NCI-H69 (cell line): ENCODE measurements around the gene GABRP.
"Not testable (repeated sequence)": the region's sequence is repeated elsewhere in the genome, so short reads cannot be mapped to it uniquely, and the experiment has no call there.

Source experiments
- DNase-seq: peaks from one replicate; lab custom pipeline; 2025; lab: John Stamatoyannopoulos, UW

Gene GABRP

DNA sequence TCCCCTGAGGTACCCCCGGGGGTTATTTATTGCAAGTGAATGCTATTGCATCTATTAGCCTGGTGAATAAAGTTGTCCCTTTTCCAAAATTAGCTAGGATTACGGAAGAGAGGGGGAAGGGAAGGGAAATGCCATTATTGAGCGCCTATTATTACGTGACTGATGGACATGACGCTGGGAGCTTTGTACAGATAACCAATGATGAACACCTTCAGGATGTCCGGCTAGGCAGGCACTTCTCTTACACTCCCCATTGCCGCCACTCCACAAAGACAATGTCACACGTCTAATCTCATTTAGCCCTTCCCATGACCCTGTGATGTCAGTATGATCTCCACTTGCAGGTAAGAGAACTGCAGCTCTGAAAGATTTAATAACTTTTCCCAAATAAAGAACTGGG is 9.4 kb downstream of the GABRP start:
- no peak for DNase-seq

DNA sequence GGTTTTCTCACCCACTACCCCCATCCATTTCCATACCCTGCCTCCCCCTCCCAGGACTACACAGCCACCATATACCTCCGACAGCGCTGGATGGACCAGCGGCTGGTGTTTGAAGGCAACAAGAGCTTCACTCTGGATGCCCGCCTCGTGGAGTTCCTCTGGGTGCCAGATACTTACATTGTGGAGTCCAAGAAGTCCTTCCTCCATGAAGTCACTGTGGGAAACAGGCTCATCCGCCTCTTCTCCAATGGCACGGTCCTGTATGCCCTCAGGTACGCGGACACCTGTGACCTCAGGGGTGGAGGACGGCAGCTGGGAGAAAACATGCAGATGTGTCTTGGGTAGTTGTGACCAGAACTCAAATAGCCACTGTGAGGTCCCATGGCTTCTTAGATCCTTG is 11.6 kb downstream of the GABRP start:
- DNase-seq = no peak

GRCh38 chr5:170805666-170806065 is 22.1 kb downstream of the GABRP start:
- DNase-seq = no peak

DNA sequence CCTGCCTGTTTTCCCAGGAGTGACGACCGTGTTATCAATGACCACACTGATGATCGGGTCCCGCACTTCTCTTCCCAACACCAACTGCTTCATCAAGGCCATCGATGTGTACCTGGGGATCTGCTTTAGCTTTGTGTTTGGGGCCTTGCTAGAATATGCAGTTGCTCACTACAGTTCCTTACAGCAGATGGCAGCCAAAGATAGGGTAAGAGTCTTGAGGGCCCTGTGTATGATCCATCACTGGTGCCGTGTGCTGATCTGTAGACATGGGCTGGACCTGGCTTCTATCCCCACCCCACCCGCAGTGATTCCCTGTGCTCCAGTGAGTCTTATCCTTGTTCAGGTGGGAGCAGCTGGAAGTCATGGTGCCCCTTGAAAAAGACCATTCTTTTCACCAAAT is 26.0 kb downstream of the GABRP start:
- peak; percentile 79 for DNase-seq

DNA sequence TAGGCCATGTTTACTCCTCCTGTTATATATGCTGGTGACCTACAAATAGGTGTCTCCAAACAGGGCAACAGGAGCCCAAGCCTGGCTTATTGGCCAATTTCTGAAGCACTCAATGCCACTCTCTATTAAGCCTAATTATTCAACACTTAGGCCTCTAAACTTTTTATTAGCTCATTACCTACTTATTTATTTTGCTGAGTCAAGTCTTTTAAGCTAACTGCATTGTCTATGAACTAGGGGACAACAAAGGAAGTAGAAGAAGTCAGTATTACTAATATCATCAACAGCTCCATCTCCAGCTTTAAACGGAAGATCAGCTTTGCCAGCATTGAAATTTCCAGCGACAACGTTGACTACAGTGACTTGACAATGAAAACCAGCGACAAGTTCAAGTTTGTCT is 28.2 kb downstream of the GABRP start:
- DNase-seq = no peak

DNA sequence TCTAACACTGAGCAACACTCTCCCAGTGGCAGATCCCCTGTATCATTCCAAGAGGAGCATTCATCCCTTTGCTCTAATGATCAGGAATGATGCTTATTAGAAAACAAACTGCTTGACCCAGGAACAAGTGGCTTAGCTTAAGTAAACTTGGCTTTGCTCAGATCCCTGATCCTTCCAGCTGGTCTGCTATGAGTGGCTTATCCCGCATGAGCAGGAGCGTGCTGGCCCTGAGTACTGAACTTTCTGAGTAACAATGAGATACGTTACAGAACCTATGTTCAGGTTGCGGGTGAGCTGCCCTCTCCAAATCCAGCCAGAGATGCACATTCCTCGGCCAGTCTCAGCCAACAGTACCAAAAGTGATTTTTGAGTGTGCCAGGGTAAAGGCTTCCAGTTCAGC is 29.7 kb downstream of the GABRP start:
- DNase-seq = no peak

- no peak for DNase-seq
These were observed 33.7 kb downstream of the GABRP start for GRCh38 chr5:170817195-170817594.

- DNase-seq = no peak
These were observed 34.7 kb downstream of the GABRP start for GRCh38 chr5:170818232-170818631.

- DNase-seq = peak; percentile 41
These were observed 36.3 kb downstream of the GABRP start for GRCh38 chr5:170819824-170820223.

- no peak for DNase-seq
These were observed 37.8 kb downstream of the GABRP start for GRCh38 chr5:170821257-170821800.

DNA sequence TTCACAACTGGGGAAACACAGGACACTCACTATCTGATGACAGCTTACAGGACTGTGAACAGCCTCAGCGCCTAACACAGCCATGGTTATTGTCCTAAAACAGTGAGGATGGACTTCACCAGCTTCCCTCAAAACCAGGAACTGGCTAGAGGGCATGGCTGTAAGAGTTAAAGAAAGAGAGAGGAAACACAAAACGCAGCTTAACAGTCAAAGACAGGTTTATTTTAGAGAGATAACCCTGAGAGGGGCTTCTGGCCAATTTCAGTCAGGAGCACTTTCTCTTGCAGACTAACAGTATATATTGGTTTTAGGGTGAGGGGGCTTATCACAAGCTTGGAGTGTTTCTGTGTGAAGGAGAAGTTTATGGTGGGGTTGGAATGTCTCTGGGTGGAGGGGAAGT is 42.6 kb downstream of the GABRP start:
- DNase-seq = no peak

GRCh38 chr5:170832241-170832640 is 48.7 kb downstream of the GABRP start:
- no peak for DNase-seq

DNA sequence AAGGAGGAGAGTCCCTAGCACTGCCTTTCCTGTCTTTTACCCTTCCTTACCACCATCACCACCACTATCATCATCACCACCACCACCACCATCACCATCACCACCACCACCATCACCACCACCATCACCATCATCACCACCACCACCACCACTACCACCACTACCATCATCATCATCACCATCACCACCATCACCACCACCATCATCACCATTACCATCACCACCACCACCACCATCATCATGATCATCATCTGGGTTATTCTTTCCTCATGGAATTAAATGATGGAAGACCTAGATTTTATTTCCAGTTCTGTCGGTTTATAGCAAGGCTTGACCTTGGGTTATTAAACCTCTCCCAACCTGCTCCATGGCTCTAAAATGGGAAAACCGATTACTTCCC is 50.5 kb downstream of the GABRP start:
- not testable (repeated sequence) for DNase-seq

DNA sequence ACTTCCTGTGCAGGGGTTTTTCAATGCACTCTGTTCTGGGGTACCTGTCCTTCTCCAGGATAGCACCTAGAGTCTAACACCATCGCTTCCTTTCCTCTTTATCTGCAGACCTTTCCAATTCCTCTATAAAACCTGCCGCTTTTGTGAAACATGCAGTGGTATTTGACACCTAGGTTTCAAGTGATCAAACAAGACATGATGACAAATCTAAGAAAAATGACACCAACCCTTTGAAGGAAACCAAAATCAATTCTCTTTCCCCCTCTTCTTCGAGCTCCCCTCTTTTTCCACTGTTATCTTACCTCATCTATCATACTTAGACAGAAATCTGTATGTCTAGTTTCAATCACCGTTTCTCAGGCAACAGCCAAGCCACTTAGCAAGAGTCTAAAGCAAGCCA is 52.7 kb downstream of the GABRP start:
- DNase-seq = peak; percentile 31

DNA sequence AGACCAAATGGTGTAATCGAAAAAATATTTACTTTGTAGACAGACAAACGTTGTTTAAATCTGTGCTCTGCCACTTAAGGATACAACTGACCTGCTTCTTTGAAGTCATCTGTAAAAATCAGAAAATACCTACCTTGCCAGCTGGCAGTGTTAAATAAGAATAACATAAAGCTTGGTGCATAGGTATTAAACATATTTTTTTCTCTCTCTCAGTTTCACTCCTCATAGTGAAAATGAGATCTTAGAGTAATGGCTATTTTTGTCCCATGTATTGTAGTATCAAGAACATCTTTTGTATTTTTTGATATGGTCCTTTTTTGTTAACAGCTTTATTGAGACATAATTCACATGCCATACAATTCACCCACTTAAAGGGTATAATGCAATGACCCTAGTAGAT is 60.3 kb downstream of the GABRP start:
- no peak for DNase-seq

- DNase-seq = no peak
These were observed 61.1 kb downstream of the GABRP start for GRCh38 chr5:170844651-170845050.

- no peak for DNase-seq
These were observed 62.9 kb downstream of the GABRP start for GRCh38 chr5:170846416-170846815.

GRCh38 chr5:170846846-170847245 is 63.3 kb downstream of the GABRP start:
- DNase-seq = no peak

GRCh38 chr5:170848033-170848432 is 64.5 kb downstream of the GABRP start:
- DNase-seq = peak; percentile 12

DNA sequence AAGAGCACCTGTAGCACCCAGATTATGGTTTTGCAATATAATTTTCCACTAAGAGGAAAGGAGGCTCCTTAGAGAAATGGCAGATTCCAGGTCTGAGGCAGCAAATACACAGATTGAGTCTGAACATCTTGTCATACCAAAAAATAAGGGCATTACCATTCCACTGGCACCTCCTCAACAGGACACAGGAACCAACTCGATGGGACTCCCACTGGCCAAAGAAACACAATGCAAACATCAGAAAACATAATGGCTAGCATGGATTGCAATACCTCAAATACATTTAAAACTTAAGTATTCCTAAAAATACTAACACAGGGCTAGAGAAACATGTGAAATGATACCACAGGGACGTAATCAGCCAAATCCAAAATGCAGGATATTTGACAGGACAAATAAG is 65.8 kb downstream of the GABRP start:
- no peak for DNase-seq

DNA sequence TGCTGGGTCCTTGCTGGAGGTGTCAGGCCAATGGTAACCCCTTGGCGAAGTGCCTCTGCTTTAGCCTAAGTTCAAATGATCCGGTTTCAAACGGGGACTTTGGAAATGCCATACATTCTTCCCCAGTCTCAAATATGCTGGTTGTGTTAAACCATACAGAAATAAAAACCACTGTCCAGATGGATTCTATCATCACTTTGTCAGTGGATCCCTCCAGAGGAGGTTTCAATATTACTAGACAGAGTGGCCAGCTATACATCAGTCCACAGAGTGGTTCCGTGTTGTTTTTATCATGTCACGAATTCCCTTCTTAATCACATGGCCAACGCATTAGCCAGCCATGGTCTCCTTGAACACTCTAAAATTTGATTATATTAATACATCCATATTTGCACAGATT is 71.0 kb downstream of the GABRP start:
- DNase-seq = no peak

GRCh38 chr5:170857066-170857465 is 73.5 kb downstream of the GABRP start:
- DNase-seq = no peak

- no peak for DNase-seq
These were observed 76.9 kb downstream of the GABRP start for GRCh38 chr5:170860415-170860814.

DNA sequence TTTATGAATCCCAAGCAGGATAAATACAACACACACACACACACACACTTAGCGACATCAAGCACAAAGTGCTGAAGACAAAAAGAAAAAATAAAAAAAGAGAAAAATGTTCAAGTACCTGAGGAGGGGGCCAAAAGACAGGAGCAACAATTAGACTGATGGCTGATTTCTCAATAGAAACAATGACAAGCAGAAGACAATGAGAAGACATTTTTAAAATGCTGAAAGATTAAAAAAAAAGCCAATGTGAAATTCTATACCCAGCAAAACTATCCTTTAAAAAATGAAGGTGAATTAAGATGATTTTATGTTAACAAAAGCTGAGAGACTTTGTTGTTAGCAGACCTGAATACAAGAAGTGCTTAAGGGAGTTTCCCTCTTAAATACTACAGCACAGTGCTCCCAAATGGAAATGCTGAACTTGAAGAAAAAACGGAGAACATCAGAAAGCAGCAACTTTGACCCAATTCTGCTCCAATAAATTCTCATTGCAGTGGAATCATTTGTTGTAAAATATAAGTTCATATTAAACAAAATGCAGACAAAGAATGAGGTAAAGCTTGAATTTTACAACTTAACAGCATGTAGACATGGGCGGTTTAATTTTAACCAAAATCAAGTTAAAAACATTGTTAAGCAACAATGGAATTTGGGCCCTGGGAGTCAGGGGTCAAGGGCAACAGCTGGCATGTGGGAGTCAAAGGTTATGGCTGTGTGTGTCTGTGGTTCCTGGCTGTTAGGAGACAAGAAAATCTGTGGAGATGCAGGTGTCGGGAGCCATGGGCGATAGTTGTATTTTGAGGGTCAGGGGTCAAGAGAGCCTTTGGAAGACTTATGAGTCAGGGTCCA is 77.5 kb downstream of the GABRP start:
- no peak for DNase-seq
